Mesenchymal stem cell (in vitro differentiated cells and primary cell): ENCODE results near the gene CLIC3.

ENCODE experiments used
- DNase-seq: peaks from one replicate; pipeline ENCODE4 v3.0.0-alpha.2; 2013
- H2AFZ ChIP-seq: one replicate; pipeline ENCODE4 v1.6.1; 2013; ENCODE audit warnings: low read depth, mild to moderate bottlenecking, control low read depth, inconsistent platforms, low read length, moderate library complexity
- H2AK5ac ChIP-seq: 2 replicates; pipeline ENCODE4 v1.6.1; 2013; ENCODE audit warnings: low read length, moderate library complexity, mild to moderate bottlenecking, inconsistent platforms; ENCODE audit not compliant: severe bottlenecking
- H2BK120ac ChIP-seq: one replicate; pipeline ENCODE4 v1.6.1; 2013; ENCODE audit warnings: low read depth, mild to moderate bottlenecking, inconsistent platforms, low read length, moderate library complexity
- H2BK12ac ChIP-seq, 2 experiments: one replicate each; pipeline ENCODE4 v1.6.1; 2013; ENCODE audit warnings: inconsistent platforms in 2 of 2, low read length in 2 of 2, mild to moderate bottlenecking in 2 of 2, moderate library complexity in 2 of 2, control low read depth in 1 of 2
- H2BK15ac ChIP-seq: one replicate; pipeline ENCODE4 v1.6.1; 2013; ENCODE audit warnings: mild to moderate bottlenecking, low read depth, inconsistent platforms; ENCODE audit not compliant: poor library complexity, severe bottlenecking
- H2BK5ac ChIP-seq: 2 replicates; pipeline ENCODE4 v1.6.1; 2013; ENCODE audit warnings: low read depth, mild to moderate bottlenecking, low read length, control low read depth, inconsistent platforms; ENCODE audit not compliant: poor library complexity, severe bottlenecking
- H3K14ac ChIP-seq, 2 experiments: one replicate each; pipeline ENCODE4 v1.6.1; 2013; ENCODE audit warnings: inconsistent platforms in 2 of 2, low read length in 2 of 2, control low read depth in 1 of 2, mild to moderate bottlenecking in 1 of 2, moderate library complexity in 1 of 2
- H3K18ac ChIP-seq, 2 experiments: one replicate each; pipeline ENCODE4 v1.6.1; 2013; ENCODE audit warnings: inconsistent platforms in 2 of 2, low read length in 2 of 2, control low read depth in 1 of 2, low read depth in 1 of 2, mild to moderate bottlenecking in 1 of 2
- H3K23ac ChIP-seq, 2 experiments: one replicate each; pipeline ENCODE4 v1.6.1; 2013; ENCODE audit warnings: inconsistent platforms in 2 of 2, low read length in 2 of 2, mild to moderate bottlenecking in 2 of 2, moderate library complexity in 2 of 2, control low read depth in 1 of 2
- H3K27ac ChIP-seq: 2 replicates; pipeline ENCODE4 v1.5.1; 2013; ENCODE audit warnings: mild to moderate bottlenecking, moderate library complexity, low read length, control low read depth, inconsistent platforms; ENCODE audit not compliant: poor library complexity, severe bottlenecking
- H3K27me3 ChIP-seq, 2 experiments: 2 replicates each; pipeline versions ENCODE4 v1.6.1 to v1.7.0; 2013; ENCODE audit warnings: low read length in 2 of 2, mild to moderate bottlenecking in 2 of 2, moderate library complexity in 2 of 2, control low read depth in 1 of 2, inconsistent platforms in 1 of 2; ENCODE audit not compliant: control insufficient read depth in 1 of 2, insufficient read depth in 1 of 2
- H3K36me3 ChIP-seq, 2 experiments: 2 replicates each; pipeline versions ENCODE4 v1.6.1 to v1.7.0; 2013; ENCODE audit warnings: low read length in 2 of 2, control low read depth in 1 of 2, inconsistent platforms in 1 of 2, low read depth in 1 of 2, mild to moderate bottlenecking in 1 of 2; ENCODE audit not compliant: insufficient read depth in 2 of 2, control insufficient read depth in 1 of 2
- H3K4ac ChIP-seq, 2 experiments: one replicate each; pipeline ENCODE4 v1.6.1; 2013; ENCODE audit warnings: inconsistent platforms in 2 of 2, low read length in 2 of 2, mild to moderate bottlenecking in 2 of 2, moderate library complexity in 2 of 2, control low read depth in 1 of 2, low read depth in 1 of 2
- H3K4me1 ChIP-seq: 2 replicates; pipeline ENCODE4 v1.6.1; 2013; ENCODE audit warnings: low read depth, low read length, control low read depth; ENCODE audit not compliant: control insufficient read depth, insufficient read depth
- H3K4me2 ChIP-seq: 2 replicates; pipeline ENCODE4 v1.6.1; 2013; ENCODE audit warnings: low read length, mild to moderate bottlenecking, inconsistent platforms; ENCODE audit not compliant: poor library complexity, severe bottlenecking
- H3K4me3 ChIP-seq, 2 experiments: 2 replicates each; pipeline versions ENCODE4 v1.5.1 to v1.7.0; 2013; ENCODE audit warnings: low read length in 2 of 2, mild to moderate bottlenecking in 2 of 2, control low read depth in 1 of 2, low read depth in 1 of 2; ENCODE audit not compliant: insufficient read depth in 1 of 2
- H3K79me1 ChIP-seq: replicated peaks from 2 replicates; pipeline ENCODE4 v1.6.1; 2013; ENCODE audit warnings: mild to moderate bottlenecking, control low read depth, low read length, inconsistent platforms; ENCODE audit not compliant: poor library complexity, severe bottlenecking
- H3K9ac ChIP-seq: 2 replicates; pipeline ENCODE4 v1.7.0; 2013; ENCODE audit warnings: mild to moderate bottlenecking, low read length, moderate library complexity
- H3K9me3 ChIP-seq: 2 replicates; pipeline ENCODE4 v1.7.0; 2013; ENCODE audit warnings: mild to moderate bottlenecking, low read length; ENCODE audit not compliant: control insufficient read depth
- H4K8ac ChIP-seq: one replicate; pipeline ENCODE4 v1.6.1; 2013; ENCODE audit warnings: inconsistent platforms, mild to moderate bottlenecking, low read length, moderate library complexity
- H4K91ac ChIP-seq: one replicate; pipeline ENCODE4 v1.6.1; 2013; ENCODE audit warnings: mild to moderate bottlenecking, low read length, inconsistent platforms
- WGBS: methylation state at CpG from one replicate; pipeline ENCODE4 v1.1.7; 2013; ENCODE audit warnings: mixed read lengths; 5-methylcytosine and 5-hydroxymethylcytosine counted together

Gene CLIC3

DNA sequence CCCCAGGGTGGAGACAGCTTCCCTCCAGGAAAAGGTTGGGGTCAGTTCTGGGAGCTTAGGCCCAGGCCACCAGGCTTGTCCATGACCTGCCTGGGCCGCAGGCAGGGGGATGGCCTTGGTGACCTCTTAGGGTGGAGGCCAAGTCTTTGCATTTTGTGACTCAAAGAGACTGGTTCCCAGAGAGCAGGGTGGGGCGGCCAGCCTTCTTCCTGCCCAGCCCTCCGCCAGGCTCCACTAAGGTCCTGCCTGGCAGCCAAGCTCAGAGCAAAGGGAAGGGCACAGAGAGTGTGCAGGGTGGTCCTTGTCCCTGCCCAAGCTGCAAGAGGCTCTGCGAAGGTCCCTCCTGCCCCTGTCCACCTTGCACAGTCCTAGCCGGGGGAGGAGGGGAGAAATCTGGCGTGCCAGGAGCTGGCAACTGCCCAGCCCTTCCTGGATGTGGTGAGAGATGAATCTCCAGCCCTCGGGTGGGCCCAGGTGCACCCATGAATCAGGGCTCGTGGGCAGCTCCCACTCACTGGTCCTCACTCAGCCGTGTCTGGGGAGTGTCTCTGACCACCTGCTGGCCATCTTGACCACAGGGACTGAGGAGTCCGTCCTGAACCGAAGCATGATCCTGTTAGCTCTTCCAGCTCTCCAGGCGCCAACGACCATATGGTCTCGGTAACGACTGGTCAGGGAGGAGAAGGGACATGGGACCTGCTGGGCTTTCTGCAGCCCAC, 21.4 kb downstream of the CLIC3 start:
- Histone ChIP-seq H3K23ac (no peak overlapping the region), H3K4me3 (no peak overlapping the region), H3K79me1 (no peaks in the 10 kb centered on the region), H3K4me2 (no peak overlapping the region), H2BK5ac (no peak overlapping the region), H4K8ac (no peak overlapping the region), H2AK5ac (no peak overlapping the region), H3K27me3 (peaks cover 0 to 30% of the 10 kb centered on the region in 2 experiments), H3K4ac (no peak overlapping the region), H2BK15ac (no peak overlapping the region), H3K36me3 (peaks cover 0 to 4% of the 10 kb centered on the region in 2 experiments), H2AFZ (no peak overlapping the region), H3K4me1 (peaks cover 33% of the 10 kb centered on the region), H2BK120ac (no peak overlapping the region), H2BK12ac (no peak overlapping the region), H3K9me3 (no peaks in the 10 kb centered on the region), H3K14ac (no peak overlapping the region), H3K9ac (no peak overlapping the region), H4K91ac (no peak overlapping the region), H3K27ac (no peak overlapping the region), H3K18ac (no peak overlapping the region)
- 85% methylated on average over 15 of the region's 15 CpGs for WGBS
- no peak for DNase-seq

DNA sequence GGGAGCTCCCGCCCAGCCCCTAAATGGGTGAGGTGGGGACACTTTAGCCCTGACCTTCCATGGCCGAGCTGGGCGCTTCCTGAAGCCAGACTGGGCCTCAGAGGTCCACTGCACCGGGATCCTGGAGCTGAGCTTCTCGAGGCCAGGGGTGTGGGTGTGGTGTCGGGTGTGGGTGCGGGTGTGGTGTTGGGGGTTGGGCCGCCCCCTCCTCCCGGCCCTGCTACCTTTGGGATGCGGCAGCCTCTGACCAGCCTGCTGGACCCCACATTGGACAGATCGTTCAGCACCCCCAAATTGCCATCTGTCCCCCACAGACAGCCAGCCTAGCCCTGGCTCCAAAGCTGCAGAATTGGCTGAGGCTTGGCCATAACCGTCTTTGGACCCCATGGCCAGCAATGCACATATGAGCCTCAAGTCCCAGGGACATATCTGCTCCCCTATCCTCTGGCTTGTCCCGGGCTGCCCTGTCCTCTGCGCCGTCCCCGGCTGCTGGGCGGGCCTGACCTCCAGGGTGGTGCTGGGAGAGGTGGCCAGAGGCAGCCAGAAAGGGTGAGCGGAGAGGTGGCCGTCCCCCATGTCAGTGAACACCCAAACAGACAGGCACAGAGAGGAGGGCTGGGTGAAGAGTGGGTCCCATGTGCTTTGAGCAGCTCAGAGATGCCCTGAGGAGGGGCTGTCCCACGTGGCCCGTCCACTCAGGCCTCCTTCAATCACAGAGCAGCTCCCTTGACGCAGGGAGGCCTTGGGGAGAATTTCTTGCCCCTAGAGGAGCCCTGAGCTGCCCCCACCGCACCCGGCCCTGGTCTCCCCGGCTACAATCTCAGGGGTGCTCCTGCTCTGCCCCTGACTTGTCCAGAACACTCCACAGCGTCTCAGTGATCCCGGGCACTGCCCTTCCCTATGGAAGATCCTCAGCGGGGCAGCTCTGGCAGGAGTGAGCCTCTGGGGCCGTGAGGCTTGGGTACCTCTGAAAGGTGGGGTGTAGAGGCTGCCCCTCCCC, 22.4 kb downstream of the CLIC3 start:
- no peak overlapping the region for H2AFZ ChIP-seq
- H3K27ac ChIP-seq: no peak overlapping the region
- H3K4me3 ChIP-seq: no peak overlapping the region
- peaks cover 0 to 1% of the 10 kb centered on the region in 2 experiments for H3K36me3 ChIP-seq
- no peak overlapping the region for H3K4me2 ChIP-seq
- H2BK12ac ChIP-seq: no peak overlapping the region
- H2AK5ac ChIP-seq: no peak overlapping the region
- DNase-seq: no peak
- H2BK5ac ChIP-seq: no peak overlapping the region
- H3K9ac ChIP-seq: no peak overlapping the region
- no peaks in the 10 kb centered on the region for H3K79me1 ChIP-seq
- H2BK15ac ChIP-seq: peak overlapping the region; percentile 90
- H3K4me1 ChIP-seq: peaks cover 33% of the 10 kb centered on the region
- no peak overlapping the region for H2BK120ac ChIP-seq
- no peak overlapping the region for H3K18ac ChIP-seq
- no peak overlapping the region for H3K23ac ChIP-seq
- H4K8ac ChIP-seq: no peak overlapping the region
- no peaks in the 10 kb centered on the region for H3K9me3 ChIP-seq
- peaks cover 0 to 22% of the 10 kb centered on the region in 2 experiments for H3K27me3 ChIP-seq
- H3K14ac ChIP-seq: no peak overlapping the region
- H3K4ac ChIP-seq: no peak overlapping the region
- 89% methylated on average over 25 of the region's 29 CpGs for WGBS
- no peak overlapping the region for H4K91ac ChIP-seq

- Histone ChIP-seq H4K8ac (no peak overlapping the region), H2BK120ac (no peak overlapping the region), H3K9ac (no peak overlapping the region)
Observed at GRCh38 chr9:136972743-136973142, 23.6 kb downstream of the CLIC3 start.

GRCh38 chr9:136972335-136972734, 24.0 kb downstream of the CLIC3 start:
- Histone ChIP-seq H2AFZ (no peak overlapping the region), H3K18ac (no peak overlapping the region), H3K79me1 (no peaks in the 10 kb centered on the region), H3K9ac (no peak overlapping the region), H3K4me3 (no peak overlapping the region), H3K9me3 (no peaks in the 10 kb centered on the region), H2BK120ac (no peak overlapping the region), H3K27me3 (peaks cover 0 to 14% of the 10 kb centered on the region in 2 experiments), H3K36me3 (no peaks in the 10 kb centered on the region), H2BK12ac (no peak overlapping the region), H4K91ac (no peak overlapping the region), H2AK5ac (no peak overlapping the region), H3K4me1 (peaks cover 25% of the 10 kb centered on the region), H3K14ac (no peak overlapping the region), H3K27ac (no peak overlapping the region), H2BK15ac (no peak overlapping the region), H3K4ac (no peak overlapping the region), H4K8ac (no peak overlapping the region), H3K4me2 (no peak overlapping the region), H3K23ac (no peak overlapping the region), H2BK5ac (no peak overlapping the region)
- no peak for DNase-seq
- 67% methylated on average over 10 of the region's 11 CpGs for WGBS

More at GRCh38 chr9:136972743-136973142, 23.6 kb downstream of the CLIC3 start:
- Histone ChIP-seq H3K27me3 (peaks cover 0 to 18% of the 10 kb centered on the region in 2 experiments), H3K27ac (no peak overlapping the region), H3K4me1 (peaks cover 29% of the 10 kb centered on the region), H3K4me3 (no peak overlapping the region), H3K79me1 (no peaks in the 10 kb centered on the region), H3K14ac (no peak overlapping the region), H2BK5ac (no peak overlapping the region), H3K36me3 (no peaks in the 10 kb centered on the region), H3K4me2 (no peak overlapping the region), H2BK15ac (no peak overlapping the region), H3K9me3 (no peaks in the 10 kb centered on the region), H2BK12ac (no peak overlapping the region), H3K23ac (no peak overlapping the region), H3K4ac (no peak overlapping the region), H4K91ac (no peak overlapping the region), H2AFZ (no peak overlapping the region), H3K18ac (no peak overlapping the region), H2AK5ac (no peak overlapping the region)
- WGBS: 73% methylated on average over 13 of the region's 13 CpGs
- no peak for DNase-seq
